NCI-H748 (cell line): ENCODE results near the gene MANEA.
A peak's percentile ranks its signal among the peaks of the same experiment; 100 is the strongest.
"Not testable (repeated sequence)": the region's sequence is repeated elsewhere in the genome, so short reads cannot be mapped to it uniquely, and the experiment has no call there.

ENCODE experiments used
- DNase-seq: peaks from one replicate; lab custom pipeline; 2025; ENCODE audit not compliant: unreplicated experiment; lab: John Stamatoyannopoulos, UW

MANEA gene

DNA sequence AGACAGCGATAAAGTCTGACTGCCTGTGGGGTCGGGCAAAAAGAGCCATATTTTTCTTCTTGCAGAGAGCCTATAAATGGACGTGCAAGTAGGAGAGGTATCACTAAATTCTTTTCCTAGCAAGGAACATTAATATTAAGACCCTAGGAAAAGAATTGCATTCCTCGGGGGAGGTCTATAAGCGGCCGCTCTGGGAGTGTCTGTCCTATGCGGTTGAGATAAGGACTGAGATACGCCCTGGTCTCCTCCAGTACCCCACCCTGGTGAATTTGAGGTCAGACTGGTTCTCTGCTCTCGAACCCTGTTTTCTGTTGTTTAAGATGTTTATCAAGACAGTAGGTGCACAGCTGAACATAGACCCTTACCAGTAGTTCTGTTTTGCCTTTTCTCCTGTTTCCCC lies 6.9 kb downstream of the MANEA start:
- DNase-seq, result not testable (repeated sequence)

GRCh38 chr6:95587989-95588388 lies 10.7 kb downstream of the MANEA start:
- no peak for DNase-seq

- DNase-seq, result no peak
These were observed 11.7 kb downstream of the MANEA start for GRCh38 chr6:95589067-95589466.

- no peak for DNase-seq
These were observed 12.7 kb downstream of the MANEA start for GRCh38 chr6:95589826-95590570.

GRCh38 chr6:95593025-95593424 lies 15.7 kb downstream of the MANEA start:
- DNase-seq, result peak; percentile 31

DNA sequence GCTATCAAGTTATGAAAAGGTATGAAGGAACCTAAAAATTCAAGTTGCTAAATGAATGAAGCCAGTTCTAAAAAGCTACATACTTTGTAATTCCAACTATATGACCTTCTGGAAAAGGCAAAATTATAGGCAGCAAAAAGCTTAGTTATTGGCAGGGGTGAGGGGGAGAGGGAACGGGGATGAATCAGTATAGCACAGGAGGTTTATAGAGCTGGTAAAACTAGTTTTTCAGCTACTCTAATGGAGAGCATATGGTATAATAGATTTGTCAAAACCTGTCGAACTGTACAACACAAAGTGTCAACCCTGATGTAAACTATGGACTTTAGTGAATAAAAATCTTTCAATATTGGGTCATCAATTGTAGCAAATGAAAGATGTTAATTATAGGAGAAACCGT lies 18.7 kb downstream of the MANEA start:
- DNase-seq, result peak; percentile 42

DNA sequence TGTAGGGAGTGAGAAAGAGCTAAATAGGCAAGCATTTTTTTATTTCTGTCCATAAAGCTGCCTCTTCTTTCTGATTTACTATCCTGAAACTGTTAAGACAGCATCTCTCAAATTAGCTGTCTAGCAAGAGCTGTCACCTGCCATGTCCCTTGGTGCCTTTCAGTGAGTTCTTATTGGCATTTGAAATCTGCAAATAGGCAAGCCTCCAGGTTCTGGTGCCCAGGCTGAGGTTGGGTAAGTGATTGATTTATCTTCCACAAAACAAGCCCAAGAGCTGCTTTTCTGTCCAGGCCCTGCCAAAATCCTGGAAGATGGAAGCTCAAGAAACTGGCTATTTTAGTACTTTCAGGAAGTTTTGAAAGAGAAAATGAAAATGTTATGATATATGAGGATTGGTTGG lies 22.4 kb downstream of the MANEA start:
- no peak for DNase-seq

GRCh38 chr6:95601133-95601532 lies 23.8 kb downstream of the MANEA start:
- no peak for DNase-seq

GRCh38 chr6:95614094-95614493 lies 36.8 kb downstream of the MANEA start:
- no peak for DNase-seq

DNA sequence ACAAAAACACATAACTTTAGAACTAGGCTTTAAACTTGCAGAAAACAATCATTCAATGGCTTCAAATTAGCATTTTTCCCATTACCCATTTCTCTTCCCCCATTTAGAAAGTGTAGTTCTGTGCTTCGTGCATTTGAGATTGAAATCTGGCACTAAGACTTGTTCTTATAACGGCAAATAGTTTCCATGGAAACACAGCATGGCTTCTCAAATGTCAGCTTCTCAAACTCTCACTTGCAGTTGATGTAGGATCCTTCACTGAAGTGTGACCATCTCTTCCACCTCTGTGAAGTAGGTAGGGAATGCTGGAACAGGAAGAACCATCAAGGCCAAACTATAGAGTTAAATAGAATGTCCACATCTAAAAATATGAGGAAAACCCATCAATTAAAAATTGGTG lies 52.2 kb downstream of the MANEA start:
- peak; percentile 58 for DNase-seq

- DNase-seq, result no peak
These were observed 59.5 kb downstream of the MANEA start for GRCh38 chr6:95636552-95637431.

GRCh38 chr6:95648636-95649035 lies 71.3 kb downstream of the MANEA start:
- peak; percentile 34 for DNase-seq

DNA sequence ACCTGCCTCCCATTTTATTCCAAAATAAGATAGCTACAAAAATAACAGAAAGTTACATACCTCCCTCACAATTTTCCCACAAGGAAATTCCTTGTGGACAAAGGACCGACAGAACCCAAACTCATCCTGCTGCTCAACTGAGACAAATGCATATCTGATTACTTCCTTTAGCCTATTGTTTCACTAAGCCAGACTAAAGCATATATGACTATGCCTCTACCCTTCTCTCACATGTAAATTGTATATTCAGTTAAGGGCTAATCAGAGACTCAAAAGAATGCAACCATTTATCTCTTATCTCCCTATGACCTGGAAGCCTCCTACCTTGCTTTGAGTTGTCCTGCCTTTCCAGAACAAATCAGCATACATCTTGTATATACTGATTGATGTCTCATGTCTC lies 72.1 kb downstream of the MANEA start:
- DNase-seq, result no peak

GRCh38 chr6:95654176-95654575 lies 76.8 kb downstream of the MANEA start:
- DNase-seq, result no peak

- peak; percentile 59 for DNase-seq
These were observed 81.6 kb downstream of the MANEA start for GRCh38 chr6:95658886-95659285.
